HEK293 (cell line): ENCODE results near the gene DUSP21.

Experiments
- CTCF ChIA-PET: fragments of 350-600 bp; formaldehyde crosslinking; extraction: SDS; loops from one replicate; lab custom pipeline; 2021; ENCODE audit warnings: antibody characterized with exemption; lab: Yijun Ruan, JAX
- POLR2A ChIA-PET: fragments of 300-600 bp; formaldehyde crosslinking; extraction: SDS; loops from one replicate; lab custom pipeline; 2020; ENCODE audit warnings: antibody characterized with exemption, inconsistent platforms; lab: Yijun Ruan, JAX
- H3K27ac ChIP-seq: fragments of 200-500 bp; sonication (Bioruptor generic); 2 replicates; pipeline ENCODE4 v1.5.1; 2014; ENCODE audit warnings: low read depth, low read length, control low read depth, inconsistent platforms; ENCODE audit errors: extremely low read depth
- H3K36me3 ChIP-seq, 2 experiments: fragments of 200-500 bp in 1 of 2; sonication (Bioruptor generic) in 1 of 2; 1 replicate in 1 of 2; 2 replicates in 1 of 2; pipeline ENCODE4 v1.5.1; 2014 to 2017; ENCODE audit warnings: inconsistent platforms in 2 of 2, low read length in 2 of 2; ENCODE audit not compliant: control insufficient read depth in 2 of 2, insufficient read depth in 1 of 2
- H3K4me1 ChIP-seq: fragments of 200-500 bp; sonication (Bioruptor generic); 2 replicates; pipeline ENCODE4 v1.5.1; 2014; ENCODE audit warnings: mild to moderate bottlenecking, low read length, inconsistent platforms; ENCODE audit not compliant: control insufficient read depth, insufficient read depth
- H3K4me3 ChIP-seq: 2 replicates; pipeline ENCODE4 v1.5.1; 2011; ENCODE audit warnings: low read depth, mild to moderate bottlenecking, control low read depth, low read length, moderate library complexity
- H3K9me3 ChIP-seq: fragments of 200-500 bp; sonication (Bioruptor generic); 2 replicates; pipeline ENCODE4 v1.5.1; 2014; ENCODE audit warnings: low read depth, low read length, inconsistent platforms; ENCODE audit not compliant: control insufficient read depth, insufficient read depth
- GLIS1 ChIP-seq: fragments of 450-650 bp; formaldehyde crosslinking; IDR thresholded peaks from 2 replicates; pipeline ENCODE4 v1.5.1; 2016; ENCODE audit warnings: missing biosample characterization, missing genetic modification characterization
- MZF1 ChIP-seq: fragments of 450-650 bp; formaldehyde crosslinking; IDR thresholded peaks from 2 replicates; pipeline ENCODE4 v1.5.1; 2017; ENCODE audit warnings: missing biosample characterization, missing genetic modification characterization, borderline replicate concordance
- SALL2 ChIP-seq: fragments of 450-650 bp; formaldehyde crosslinking; IDR thresholded peaks from 2 replicates; pipeline ENCODE4 v1.5.0; 2017; ENCODE audit warnings: missing biosample characterization, mild to moderate bottlenecking, missing genetic modification characterization, borderline replicate concordance
- TCF7L2 ChIP-seq: IDR thresholded peaks from 2 replicates; pipeline ENCODE4 v1.6.1; 2011; ENCODE audit warnings: low read depth, mild to moderate bottlenecking, inconsistent platforms, low read length, moderate library complexity, borderline replicate concordance
- ZBTB11 ChIP-seq: fragments of 450-650 bp; formaldehyde crosslinking; conservative IDR thresholded peaks from 2 replicates; pipeline ENCODE4 v1.5.1; 2016; ENCODE audit warnings: low read depth, missing biosample characterization, missing genetic modification characterization
- ZBTB7A ChIP-seq: fragments of 450-650 bp; formaldehyde crosslinking; IDR thresholded peaks from 2 replicates; pipeline ENCODE4 v1.5.1; 2016; ENCODE audit warnings: low read depth, missing biosample characterization, missing genetic modification characterization
- ZNF239 ChIP-seq: fragments of 450-650 bp; formaldehyde crosslinking; IDR thresholded peaks from 2 replicates; pipeline ENCODE4 v1.5.1; 2016; ENCODE audit warnings: missing biosample characterization, missing genetic modification characterization
- ZNF26 ChIP-seq: fragments of 450-650 bp; formaldehyde crosslinking; IDR thresholded peaks from 2 replicates; pipeline ENCODE4 v1.5.1; 2016; ENCODE audit warnings: missing biosample characterization, missing genetic modification characterization
- ZNF266 ChIP-seq: fragments of 450-650 bp; formaldehyde crosslinking; IDR thresholded peaks from 2 replicates; pipeline ENCODE4 v1.5.1; 2016; ENCODE audit warnings: missing biosample characterization, missing genetic modification characterization, low read depth
- ZNF341 ChIP-seq: fragments of 450-650 bp; formaldehyde crosslinking; IDR thresholded peaks from 2 replicates; pipeline ENCODE4; 2016; ENCODE audit warnings: low read depth, missing biosample characterization, missing genetic modification characterization
- ZNF354C ChIP-seq: fragments of 450-650 bp; formaldehyde crosslinking; IDR thresholded peaks from 2 replicates; pipeline ENCODE4 v1.5.1; 2016; ENCODE audit warnings: missing biosample characterization, missing genetic modification characterization, low read depth, borderline replicate concordance
- ZNF391 ChIP-seq: fragments of 450-650 bp; formaldehyde crosslinking; IDR thresholded peaks from 2 replicates; pipeline ENCODE4 v1.5.1; 2016; ENCODE audit warnings: low read depth, missing biosample characterization, missing genetic modification characterization, borderline replicate concordance
- ZNF404 ChIP-seq: fragments of 450-650 bp; formaldehyde crosslinking; IDR thresholded peaks from 2 replicates; pipeline ENCODE4 v1.5.1; 2017; ENCODE audit warnings: missing biosample characterization, missing genetic modification characterization
- ZNF416 ChIP-seq: fragments of 450-650 bp; formaldehyde crosslinking; IDR thresholded peaks from 2 replicates; pipeline ENCODE4 v1.5.1; 2016; ENCODE audit warnings: missing biosample characterization, missing genetic modification characterization
- ZNF530 ChIP-seq: fragments of 450-650 bp; formaldehyde crosslinking; IDR thresholded peaks from 2 replicates; pipeline ENCODE4 v1.5.1; 2016; ENCODE audit warnings: low read depth, missing biosample characterization, missing genetic modification characterization
- ZNF664 ChIP-seq: fragments of 450-650 bp; formaldehyde crosslinking; IDR thresholded peaks from 2 replicates; pipeline ENCODE4 v1.5.1; 2016; ENCODE audit warnings: missing biosample characterization, missing genetic modification characterization
- ZNF747 ChIP-seq: fragments of 450-650 bp; formaldehyde crosslinking; IDR thresholded peaks from 2 replicates; pipeline ENCODE4 v1.5.1; 2016; ENCODE audit warnings: missing biosample characterization, missing genetic modification characterization
- ZNF791 ChIP-seq: fragments of 450-650 bp; formaldehyde crosslinking; IDR thresholded peaks from 2 replicates; pipeline ENCODE4 v1.5.1; 2016; ENCODE audit warnings: missing biosample characterization, missing genetic modification characterization
- ZNF830 ChIP-seq: fragments of 450-650 bp; IDR thresholded peaks from 2 replicates; pipeline ENCODE4 v1.5.0; 2018; ENCODE audit warnings: missing biosample characterization, missing genetic modification characterization, low read depth, mild to moderate bottlenecking, moderate library complexity
- ZSCAN18 ChIP-seq: fragments of 450-650 bp; formaldehyde crosslinking; IDR thresholded peaks from 2 replicates; pipeline ENCODE4 v1.5.1; 2016; ENCODE audit warnings: missing biosample characterization, missing genetic modification characterization
- TF ChIP-seq, protein P1 (sequence below): IDR thresholded peaks from 2 replicates; pipeline ENCODE4 v1.6.1; 2011; ENCODE audit warnings: mild to moderate bottlenecking, low read depth, low read length, borderline replicate concordance
- TF ChIP-seq, protein P2 (sequence below): fragments of 450-650 bp; formaldehyde crosslinking; IDR thresholded peaks from 2 replicates; pipeline ENCODE4 v1.5.1; 2016; ENCODE audit warnings: missing biosample characterization, missing genetic modification characterization, low read depth
- TF ChIP-seq, protein P3 (sequence below): fragments of 450-650 bp; IDR thresholded peaks from 2 replicates; pipeline ENCODE4 v1.5.1; 2018; ENCODE audit warnings: missing biosample characterization, mild to moderate bottlenecking, missing genetic modification characterization

The DUSP21 gene

DNA sequence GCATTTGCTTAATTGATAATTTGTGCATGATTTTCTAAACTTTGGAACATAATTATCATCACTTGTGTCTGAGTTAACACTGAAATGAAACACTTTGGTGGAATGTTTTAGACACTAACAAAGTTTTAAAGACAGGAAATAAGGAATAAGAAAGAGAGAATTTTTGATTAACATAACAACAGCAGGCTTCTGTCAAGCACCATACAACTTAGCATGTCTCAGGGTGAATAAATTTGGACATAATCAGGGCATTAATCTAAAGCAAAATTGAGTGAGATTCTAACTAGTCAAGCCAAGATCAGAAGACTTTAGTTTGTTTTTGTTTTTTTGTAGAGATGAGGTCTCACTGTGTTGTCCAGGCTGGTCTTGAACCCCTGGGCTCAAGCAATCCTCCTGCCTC, 28.1 kb upstream of the DUSP21 start:
- H3K36me3 ChIP-seq, result no peaks in the 10 kb centered on the region
- ChIA-PET CTCF (no interaction called here), POLR2A (no interaction called here)
- no peak for TF ChIP-seq ZNF266 (tag by site-specific recombination)
- TF ChIP-seq ZNF664 (tag by site-specific recombination), result no peak
- TF ChIP-seq ZNF404 (tag by site-specific recombination), result no peak
- TF ChIP-seq ZNF391 (tag by site-specific recombination), result no peak
- TF ChIP-seq SALL2 (tag by site-specific recombination), result no peak
- no peak for TF ChIP-seq ZNF791 (tag by site-specific recombination)
- TF ChIP-seq, protein P1, sequence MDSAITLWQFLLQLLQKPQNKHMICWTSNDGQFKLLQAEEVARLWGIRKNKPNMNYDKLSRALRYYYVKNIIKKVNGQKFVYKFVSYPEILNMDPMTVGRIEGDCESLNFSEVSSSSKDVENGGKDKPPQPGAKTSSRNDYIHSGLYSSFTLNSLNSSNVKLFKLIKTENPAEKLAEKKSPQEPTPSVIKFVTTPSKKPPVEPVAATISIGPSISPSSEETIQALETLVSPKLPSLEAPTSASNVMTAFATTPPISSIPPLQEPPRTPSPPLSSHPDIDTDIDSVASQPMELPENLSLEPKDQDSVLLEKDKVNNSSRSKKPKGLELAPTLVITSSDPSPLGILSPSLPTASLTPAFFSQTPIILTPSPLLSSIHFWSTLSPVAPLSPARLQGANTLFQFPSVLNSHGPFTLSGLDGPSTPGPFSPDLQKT, result no peak
- no peak for TF ChIP-seq ZNF747 (tag by site-specific recombination)
- TF ChIP-seq ZSCAN18 (tag by site-specific recombination), result no peak
- TF ChIP-seq ZNF530, result no peak
- TF ChIP-seq MZF1 (tag by site-specific recombination), result no peak
- no peak for TF ChIP-seq ZNF416 (tag by site-specific recombination)
- no peak for TF ChIP-seq ZBTB7A (tag by site-specific recombination)
- no peak for TF ChIP-seq ZNF354C (tag by site-specific recombination)
- H3K27ac ChIP-seq, result no peak overlapping the region
- no peak overlapping the region for H3K4me3 ChIP-seq
- H3K4me1 ChIP-seq, result no peaks in the 10 kb centered on the region
- no peaks in the 10 kb centered on the region for H3K9me3 ChIP-seq

DNA sequence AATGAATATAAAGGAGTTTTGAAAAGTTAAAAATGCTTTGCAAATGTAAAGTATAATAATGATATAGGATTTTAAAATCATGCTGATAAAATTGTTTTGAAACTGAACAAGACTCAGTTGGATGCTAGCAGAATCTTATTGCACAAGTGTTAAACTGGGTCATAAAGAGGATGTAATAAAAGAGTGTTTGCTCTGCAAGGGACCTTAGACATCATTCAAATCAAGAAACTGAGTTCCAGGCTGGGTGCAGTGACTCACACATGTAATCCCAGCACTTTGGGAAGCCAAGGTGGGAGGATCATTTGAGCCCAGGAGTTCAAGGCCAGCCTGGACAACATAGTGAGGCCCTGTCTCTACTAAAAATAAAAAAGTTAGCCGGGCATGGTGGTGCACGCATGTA, 27.5 kb upstream of the DUSP21 start:
- no peaks in the 10 kb centered on the region for H3K4me1 ChIP-seq
- no peaks in the 10 kb centered on the region for H3K36me3 ChIP-seq
- CTCF ChIA-PET, result no interaction called here
- POLR2A ChIA-PET, result no interaction called here
- H3K27ac ChIP-seq, result no peak overlapping the region
- no peaks in the 10 kb centered on the region for H3K9me3 ChIP-seq
- no peak for TF ChIP-seq GLIS1
- TF ChIP-seq ZNF830 (tag by site-specific recombination), result no peak
- TF ChIP-seq, protein P2, sequence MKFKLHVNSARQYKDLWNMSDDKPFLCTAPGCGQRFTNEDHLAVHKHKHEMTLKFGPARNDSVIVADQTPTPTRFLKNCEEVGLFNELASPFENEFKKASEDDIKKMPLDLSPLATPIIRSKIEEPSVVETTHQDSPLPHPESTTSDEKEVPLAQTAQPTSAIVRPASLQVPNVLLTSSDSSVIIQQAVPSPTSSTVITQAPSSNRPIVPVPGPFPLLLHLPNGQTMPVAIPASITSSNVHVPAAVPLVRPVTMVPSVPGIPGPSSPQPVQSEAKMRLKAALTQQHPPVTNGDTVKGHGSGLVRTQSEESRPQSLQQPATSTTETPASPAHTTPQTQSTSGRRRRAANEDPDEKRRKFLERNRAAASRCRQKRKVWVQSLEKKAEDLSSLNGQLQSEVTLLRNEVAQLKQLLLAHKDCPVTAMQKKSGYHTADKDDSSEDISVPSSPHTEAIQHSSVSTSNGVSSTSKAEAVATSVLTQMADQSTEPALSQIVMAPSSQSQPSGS, result no peak
- no peak for TF ChIP-seq TCF7L2
- no peak for TF ChIP-seq ZNF26 (tag by site-specific recombination)
- TF ChIP-seq, protein P3, sequence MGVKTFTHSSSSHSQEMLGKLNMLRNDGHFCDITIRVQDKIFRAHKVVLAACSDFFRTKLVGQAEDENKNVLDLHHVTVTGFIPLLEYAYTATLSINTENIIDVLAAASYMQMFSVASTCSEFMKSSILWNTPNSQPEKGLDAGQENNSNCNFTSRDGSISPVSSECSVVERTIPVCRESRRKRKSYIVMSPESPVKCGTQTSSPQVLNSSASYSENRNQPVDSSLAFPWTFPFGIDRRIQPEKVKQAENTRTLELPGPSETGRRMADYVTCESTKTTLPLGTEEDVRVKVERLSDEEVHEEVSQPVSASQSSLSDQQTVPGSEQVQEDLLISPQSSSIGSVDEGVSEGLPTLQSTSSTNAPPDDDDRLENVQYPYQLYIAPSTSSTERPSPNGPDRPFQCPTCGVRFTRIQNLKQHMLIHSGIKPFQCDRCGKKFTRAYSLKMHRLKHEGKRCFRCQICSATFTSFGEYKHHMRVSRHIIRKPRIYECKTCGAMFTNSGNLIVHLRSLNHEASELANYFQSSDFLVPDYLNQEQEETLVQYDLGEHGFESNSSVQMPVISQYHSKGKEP (tag by site-specific recombination), result no peak
- TF ChIP-seq ZNF341 (tag by site-specific recombination), result no peak
- TF ChIP-seq ZBTB11 (tag by site-specific recombination), result no peak
- TF ChIP-seq ZNF239, result no peak
- no peak overlapping the region for H3K4me3 ChIP-seq
